Activated CD4-positive, alpha-beta T cell treated with anti-CD3 and anti-CD28 coated beads, Interleukin-2, amount 10 ng/mL, durations not matched to agents 24 days and 14 days (primary cell): Measurements from ENCODE around the gene FHL5. TPM values are rescaled to one million over a fixed set of nuclear protein-coding genes. Genes with fewer than 3 reads are reported as not detected.
"Not testable (repeated sequence)": the region's sequence is repeated elsewhere in the genome, so short reads cannot be mapped to it uniquely, and the experiment has no call there.

Experiments used
- DNase-seq: peaks from one replicate; pipeline ENCODE4 v3.0.0; 2022
- H3K27ac Mint-ChIP-seq: one replicate; pipeline ENCODE4 v1.8.0; 2022; ENCODE audit warnings: mild to moderate bottlenecking, mixed read lengths
- H3K27me3 Mint-ChIP-seq: one replicate; pipeline ENCODE4 v1.8.0; 2022; ENCODE audit warnings: mixed read lengths
- H3K36me3 Mint-ChIP-seq: one replicate; pipeline ENCODE4 v1.8.0; 2022; ENCODE audit warnings: low read depth, mild to moderate bottlenecking, mixed read lengths
- H3K4me1 Mint-ChIP-seq: one replicate; pipeline ENCODE4 v1.8.0; 2021; ENCODE audit warnings: mixed read lengths
- H3K4me3 Mint-ChIP-seq: one replicate; pipeline ENCODE4 v1.8.0; 2022; ENCODE audit warnings: mild to moderate bottlenecking, moderate library complexity, mixed read lengths
- H3K9me3 Mint-ChIP-seq: one replicate; pipeline ENCODE4 v1.8.0; 2021; ENCODE audit warnings: mixed read lengths
- intact Hi-C: fragments of 100-400 bp; cut with micrococcal nuclease; formaldehyde crosslinking; loops from one replicate; pipeline ENCODE4 v1.15.1; 2023
- total RNA-seq: library from RNA; stranded (reverse); gene quantifications from 2 replicates; pipeline ENCODE4 v1.2.3, GENCODE V29; 2022

Gene FHL5
- total RNA-seq, 1 donor from 2014 or later: not detected

GRCh38 chr6:96626759-96627364, 63.9 kb downstream of the FHL5 start:
- DNase-seq: no peak
- H3K27ac Mint-ChIP-seq: no peak overlapping the region
- no peak overlapping the region for H3K4me3 Mint-ChIP-seq
- peaks cover 5% of the 10 kb centered on the region for H3K4me1 Mint-ChIP-seq
- intact Hi-C loops: loop anchor here (1.0 to 2.0 kb wide), 2 partner anchors 270 to 432 kb away; partner anchors contain the start of gene NDUFAF4
- no peaks in the 10 kb centered on the region for H3K36me3 Mint-ChIP-seq
- H3K9me3 Mint-ChIP-seq: no peaks in the 10 kb centered on the region
- peaks cover 20% of the 10 kb centered on the region for H3K27me3 Mint-ChIP-seq

GRCh38 chr6:96631248-96631647, 68.3 kb downstream of the FHL5 start:
- no peaks in the 10 kb centered on the region for H3K9me3 Mint-ChIP-seq
- H3K4me1 Mint-ChIP-seq: peaks cover 2% of the 10 kb centered on the region
- H3K4me3 Mint-ChIP-seq: no peak overlapping the region
- H3K36me3 Mint-ChIP-seq: no peaks in the 10 kb centered on the region
- intact Hi-C loops: no loop called here
- H3K27me3 Mint-ChIP-seq: peaks cover 13% of the 10 kb centered on the region
- DNase-seq: no peak
- no peak overlapping the region for H3K27ac Mint-ChIP-seq

GRCh38 chr6:96637979-96638378, 75.1 kb downstream of the FHL5 start:
- H3K36me3 Mint-ChIP-seq, H3K9me3 Mint-ChIP-seq, H3K4me1 Mint-ChIP-seq, intact Hi-C loops, H3K27ac Mint-ChIP-seq, H3K4me3 Mint-ChIP-seq, DNase-seq: not testable (repeated sequence)
- peaks cover 12% of the 10 kb centered on the region for H3K27me3 Mint-ChIP-seq

- DNase-seq: no peak
- peaks cover 12% of the 10 kb centered on the region for H3K27me3 Mint-ChIP-seq
- no peak overlapping the region for H3K4me3 Mint-ChIP-seq
- no peaks in the 10 kb centered on the region for H3K4me1 Mint-ChIP-seq
- intact Hi-C loops: no loop called here
- no peaks in the 10 kb centered on the region for H3K9me3 Mint-ChIP-seq
- no peak overlapping the region for H3K27ac Mint-ChIP-seq
- no peaks in the 10 kb centered on the region for H3K36me3 Mint-ChIP-seq
Observed at GRCh38 chr6:96645106-96645505, 82.2 kb downstream of the FHL5 start.

- no peak overlapping the region for H3K27ac Mint-ChIP-seq
- H3K9me3 Mint-ChIP-seq: no peaks in the 10 kb centered on the region
- peaks cover 3% of the 10 kb centered on the region for H3K4me1 Mint-ChIP-seq
- intact Hi-C loops: no loop called here
- DNase-seq: no peak
- peaks cover 9% of the 10 kb centered on the region for H3K27me3 Mint-ChIP-seq
- no peaks in the 10 kb centered on the region for H3K36me3 Mint-ChIP-seq
- no peak overlapping the region for H3K4me3 Mint-ChIP-seq
Observed at GRCh38 chr6:96649926-96650325, 87.0 kb downstream of the FHL5 start.

- H3K4me3 Mint-ChIP-seq: no peak overlapping the region
- no peaks in the 10 kb centered on the region for H3K9me3 Mint-ChIP-seq
- no peaks in the 10 kb centered on the region for H3K36me3 Mint-ChIP-seq
- no peak overlapping the region for H3K27ac Mint-ChIP-seq
- DNase-seq: no peak
- peaks cover 3% of the 10 kb centered on the region for H3K4me1 Mint-ChIP-seq
- H3K27me3 Mint-ChIP-seq: peaks cover 2% of the 10 kb centered on the region
- intact Hi-C loops: no loop called here
Observed at GRCh38 chr6:96651816-96652215, 88.9 kb downstream of the FHL5 start.

GRCh38 chr6:96652552-96652951, 89.6 kb downstream of the FHL5 start:
- H3K27me3 Mint-ChIP-seq: peaks cover 2% of the 10 kb centered on the region
- no peak overlapping the region for H3K27ac Mint-ChIP-seq
- intact Hi-C loops: no loop called here
- H3K4me1 Mint-ChIP-seq: peaks cover 3% of the 10 kb centered on the region
- no peaks in the 10 kb centered on the region for H3K36me3 Mint-ChIP-seq
- H3K4me3 Mint-ChIP-seq: no peak overlapping the region
- DNase-seq: no peak
- no peaks in the 10 kb centered on the region for H3K9me3 Mint-ChIP-seq

- peaks cover 2% of the 10 kb centered on the region for H3K27me3 Mint-ChIP-seq
- intact Hi-C loops: no loop called here
- peaks cover 3% of the 10 kb centered on the region for H3K4me1 Mint-ChIP-seq
- no peak overlapping the region for H3K27ac Mint-ChIP-seq
- H3K9me3 Mint-ChIP-seq: no peaks in the 10 kb centered on the region
- no peak overlapping the region for H3K4me3 Mint-ChIP-seq
- H3K36me3 Mint-ChIP-seq: no peaks in the 10 kb centered on the region
- DNase-seq: no peak
Observed at GRCh38 chr6:96653181-96653580, 90.3 kb downstream of the FHL5 start.

GRCh38 chr6:96656567-96656966, 93.6 kb downstream of the FHL5 start:
- no peak for DNase-seq
- intact Hi-C loops: no loop called here
- H3K36me3 Mint-ChIP-seq: no peaks in the 10 kb centered on the region
- no peak overlapping the region for H3K27ac Mint-ChIP-seq
- no peaks in the 10 kb centered on the region for H3K9me3 Mint-ChIP-seq
- H3K27me3 Mint-ChIP-seq: peaks cover 3% of the 10 kb centered on the region
- peaks cover 3% of the 10 kb centered on the region for H3K4me1 Mint-ChIP-seq
- H3K4me3 Mint-ChIP-seq: no peak overlapping the region

- Mint-ChIP-seq H3K27ac (no peak overlapping the region), H3K9me3 (no peaks in the 10 kb centered on the region), H3K4me1 (no peaks in the 10 kb centered on the region), H3K27me3 (peaks cover 1% of the 10 kb centered on the region), H3K4me3 (no peak overlapping the region), H3K36me3 (no peaks in the 10 kb centered on the region)
- intact Hi-C loops: no loop called here
- no peak for DNase-seq
Observed at GRCh38 chr6:96657344-96657743, 94.4 kb downstream of the FHL5 start.

- no peak overlapping the region for H3K27ac Mint-ChIP-seq
- peaks cover 1% of the 10 kb centered on the region for H3K27me3 Mint-ChIP-seq
- H3K9me3 Mint-ChIP-seq: no peaks in the 10 kb centered on the region
- intact Hi-C loops: no loop called here
- no peaks in the 10 kb centered on the region for H3K4me1 Mint-ChIP-seq
- no peak for DNase-seq
- no peaks in the 10 kb centered on the region for H3K36me3 Mint-ChIP-seq
- H3K4me3 Mint-ChIP-seq: no peak overlapping the region
Observed at GRCh38 chr6:96659084-96659845, 96.3 kb downstream of the FHL5 start.

Other genes with a start within 250 kb of the FHL5 start
- gene UFL1, start 41.3 kb upstream of the FHL5 start, total RNA-seq: 25.1 and 26.9 TPM in 2 replicates